ENCODE results near the gene PLEKHM1. TPM values are rescaled to one million over a fixed set of nuclear protein-coding genes. Genes with fewer than 3 reads are reported as not detected.

The PLEKHM1 gene
- polyA plus RNA-seq, 2 of the 4 experiments (the other 2 are of a cell fraction) = 13.4 to 14.8 TPM

GRCh38 chr17:45394913-45395568 lies 95.5 kb downstream of the PLEKHM1 start:
- no peak overlapping the region for H3K4me3 ChIP-seq
- CTCF ChIA-PET = interaction anchor here (0.7 to 25.8 kb wide), 33 partner anchors 9 to 460 kb away, joined by 3 to 1120 read pairs (median 5); partner anchors contain the start of genes ARHGAP27, FMNL1, MAP3K14 and SPATA32
- H3K4me1 ChIP-seq = 0 out of 3 replicates have a peak, but pooled peaks cover 3% of the 10 kb centered on the region
- H3K9me3 ChIP-seq = no peaks in the 10 kb centered on the region
- TF ChIP-seq EHMT2 (IDR thresholded peaks at IDR 0.05; ENCODE audit: low read depth) (no peak), FOSL2 (IDR thresholded peaks at IDR 0.05) (no peak), FOSL2 (CRISPR knock-in tag; IDR thresholded peaks at IDR 0.05) (peak; percentile 28; the same call in 1 of the 2 replicates), CHD2 (IDR thresholded peaks at IDR 0.05; ENCODE audit: low read length, partially characterized antibody) (peak; percentile 70), RAD21 (conservative IDR thresholded peaks at IDR 0.05 in 1 of 2, IDR thresholded peaks at IDR 0.05 in 1 of 2) (peak; percentile 89 to 90), CTCF (IDR thresholded peaks at IDR 0.05) (peak; percentile 97), SMC3 (IDR thresholded peaks at IDR 0.05) (peak; percentile 80), JUN (IDR thresholded peaks at IDR 0.05) (no peak)
- DNase-seq (ENCODE audit: low read depth in 1 of 2, low spot score in 1 of 2) = peak; percentile 88 to 95
- FAIRE-seq = peak; percentile 85
- H3K27ac ChIP-seq = peak overlapping the region; percentile 23 to 73; a peak in 3 of 6 replicates
- POLR2A ChIA-PET = interaction anchor here (1.8 kb wide), 1 partner anchor 31 kb away, joined by 6 read pairs; no protein-coding TSS in a partner anchor
- ATAC-seq = peak; percentile 68 to 83
- peak overlapping the region; percentile 40; the same call in 1 of the 3 replicates for H3K4me2 ChIP-seq
- 35% methylated on average over 30 of the region's 30 CpGs for WGBS (ENCODE audit: missing lambda C conversion rate)

- WGBS (ENCODE audit: missing lambda C conversion rate) = 72% methylated on average over 4 of the region's 4 CpGs
- no peak for TF ChIP-seq RNF2 (IDR thresholded peaks at IDR 0.05; ENCODE audit: borderline replicate concordance, low read depth)
- no peak for TF ChIP-seq NPAS2 (CRISPR knock-in tag; IDR thresholded peaks at IDR 0.05; ENCODE audit: borderline replicate concordance)
- TF ChIP-seq RFX5 (IDR thresholded peaks at IDR 0.05) = no peak
- peak; percentile 85 for TF ChIP-seq KDM1A (IDR thresholded peaks at IDR 0.05; ENCODE audit: low read depth)
- no peak for TF ChIP-seq ATOH8 (CRISPR knock-in tag; IDR thresholded peaks at IDR 0.05; ENCODE audit: low read depth)
- TF ChIP-seq POLR2AphosphoS2 (conservative IDR thresholded peaks at IDR 0.05; ENCODE audit: low read length) = no peak
- TF ChIP-seq HDAC2 (IDR thresholded peaks at IDR 0.05) = no peak
- no peak for TF ChIP-seq EHF (CRISPR knock-in tag; IDR thresholded peaks at IDR 0.05)
- TF ChIP-seq CHD4 (IDR thresholded peaks at IDR 0.05; ENCODE audit: borderline replicate concordance) = peak; percentile 45; the same call in 1 of the 2 replicates
- no peak for TF ChIP-seq REST (IDR thresholded peaks at IDR 0.05)
- no peak for TF ChIP-seq MAX (IDR thresholded peaks at IDR 0.05)
- TF ChIP-seq HOXB5 (CRISPR knock-in tag; IDR thresholded peaks at IDR 0.05) = no peak
- TF ChIP-seq TFCP2L1 (CRISPR knock-in tag; IDR thresholded peaks at IDR 0.05) = no peak
- no peak for TF ChIP-seq JUN (IDR thresholded peaks at IDR 0.05)
- no peak for ATAC-seq
- Histone ChIP-seq H3K27ac (peak overlapping the region in 1 of 2 experiments; percentile 73; a peak in 3 of 6 replicates), H3K4me1 (0 out of 3 replicates have a peak, but pooled peaks cover 3% of the 10 kb centered on the region), H3K4me3 (no peak overlapping the region), H3K9me3 (no peaks in the 10 kb centered on the region), H3K4me2 (no peak overlapping the region)
- no peak for FAIRE-seq
- POLR2A ChIA-PET = no interaction called here
- CTCF ChIA-PET = interaction anchor here (0.8 to 25.8 kb wide), 28 partner anchors 10 to 460 kb away, joined by 3 to 1120 read pairs (median 6); partner anchors contain the start of genes ARHGAP27, FMNL1, MAP3K14 and SPATA32
- DNase-seq (ENCODE audit: low read depth in 1 of 2, low spot score in 1 of 2) = no peak
These were observed 96.0 kb downstream of the PLEKHM1 start for GRCh38 chr17:45394564-45394912.
